Parietal lobe (tissue), 1 donor: Measurements from ENCODE around the gene RTL3. TPM values are rescaled to one million over a fixed set of nuclear protein-coding genes. Genes with fewer than 3 reads are reported as not detected.

Experiments used
- total RNA-seq: library from RNA; depleted of rRNA; stranded (reverse); fragments of >200 nt; gene quantifications from one replicate; pipeline ENCODE4 v1.2.3, GENCODE V29; 2014

RTL3 gene
- not detected for total RNA-seq

GRCh38 chrX:78658845-78659744 is at the start of gene RTL3:
TSS of gene RTL3 (minus strand) at chrX:78659328. CDS start at chrX:78658420, 908 bp downstream.

Other genes with a start within 250 kb of the RTL3 start
- gene LPAR4, start 88.4 kb upstream of the RTL3 start, total RNA-seq, result 3.8 TPM